ENCODE results near the gene NEAT1.

- TF ChIP-seq CTCF (IDR thresholded peaks at IDR 0.05), result no peak
- no peak for TF ChIP-seq POLR2AphosphoS5 (IDR thresholded peaks at IDR 0.05)
These were observed 24.2 kb upstream of the NEAT1 start for GRCh38 chr11:65398362-65398910.
